IPS-15b (cell line): Measurements from ENCODE around the gene EYS.

Experiments
- H3K27me3 ChIP-seq: one replicate; pipeline ENCODE4 v1.6.1; 2013; ENCODE audit warnings: low read length; ENCODE audit not compliant: control insufficient read depth, insufficient read depth
- H3K36me3 ChIP-seq: one replicate; pipeline ENCODE4 v1.6.1; 2013; ENCODE audit warnings: low read length; ENCODE audit not compliant: control insufficient read depth, insufficient read depth
- H3K4me1 ChIP-seq: one replicate; pipeline ENCODE4 v1.6.1; 2013; ENCODE audit warnings: mild to moderate bottlenecking, low read length; ENCODE audit not compliant: control insufficient read depth, insufficient read depth
- H3K4me3 ChIP-seq: one replicate; pipeline ENCODE4 v1.5.1; 2013; ENCODE audit warnings: low read depth, low read length
- H3K9ac ChIP-seq: one replicate; pipeline ENCODE4 v1.6.1; 2013; ENCODE audit warnings: low read depth, mild to moderate bottlenecking, low read length
- H3K9me3 ChIP-seq: one replicate; pipeline ENCODE4 v1.6.1; 2013; ENCODE audit warnings: mild to moderate bottlenecking, low read length; ENCODE audit not compliant: control insufficient read depth, insufficient read depth

EYS gene

DNA sequence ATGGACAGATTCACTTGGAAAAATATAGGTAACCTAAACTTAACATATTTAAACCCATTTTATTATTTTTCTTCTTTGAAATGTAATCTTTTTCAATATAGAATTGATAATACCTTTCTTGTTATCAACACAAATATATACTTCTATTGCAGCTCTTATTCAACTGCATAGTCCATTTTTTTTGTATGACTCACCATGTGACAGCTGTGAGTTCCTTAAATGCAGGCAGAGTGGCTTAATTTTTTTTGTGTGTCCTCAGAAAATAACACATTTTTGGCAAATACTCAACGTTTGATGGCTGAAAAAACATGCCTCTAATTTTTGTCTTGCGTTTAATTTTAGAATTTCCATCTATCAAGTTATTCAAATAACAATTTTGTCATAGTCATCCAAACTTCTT is 1616.7 kb downstream of the EYS start:
- Histone ChIP-seq H3K9ac (no peak overlapping the region), H3K27me3 (no peaks in the 10 kb centered on the region), H3K9me3 (no peaks in the 10 kb centered on the region), H3K36me3 (no peaks in the 10 kb centered on the region), H3K4me3 (no peak overlapping the region), H3K4me1 (no peaks in the 10 kb centered on the region)

DNA sequence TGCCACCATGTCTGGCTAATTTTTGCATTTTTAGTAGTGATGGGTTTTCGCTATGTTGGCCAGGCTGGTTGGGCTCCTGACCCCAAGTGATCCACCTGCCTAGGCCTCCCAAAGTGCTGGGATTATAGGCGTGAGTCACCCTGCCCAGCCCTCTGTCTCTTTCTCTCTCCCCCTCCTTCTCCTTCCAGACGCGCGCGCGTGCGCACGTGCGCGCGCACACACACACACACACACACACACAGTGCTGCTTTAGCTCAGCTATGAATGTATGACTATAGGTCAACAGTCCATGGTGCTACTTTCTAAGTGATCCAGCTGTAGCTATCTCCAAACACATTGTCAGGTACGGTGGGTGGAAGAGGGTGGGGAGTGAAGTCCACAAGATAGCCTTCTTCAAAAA is 1621.9 kb downstream of the EYS start:
- no peaks in the 10 kb centered on the region for H3K4me1 ChIP-seq
- no peak overlapping the region for H3K9ac ChIP-seq
- H3K4me3 ChIP-seq, result no peak overlapping the region
- H3K9me3 ChIP-seq, result no peaks in the 10 kb centered on the region
- H3K36me3 ChIP-seq, result no peaks in the 10 kb centered on the region
- H3K27me3 ChIP-seq, result no peaks in the 10 kb centered on the region

DNA sequence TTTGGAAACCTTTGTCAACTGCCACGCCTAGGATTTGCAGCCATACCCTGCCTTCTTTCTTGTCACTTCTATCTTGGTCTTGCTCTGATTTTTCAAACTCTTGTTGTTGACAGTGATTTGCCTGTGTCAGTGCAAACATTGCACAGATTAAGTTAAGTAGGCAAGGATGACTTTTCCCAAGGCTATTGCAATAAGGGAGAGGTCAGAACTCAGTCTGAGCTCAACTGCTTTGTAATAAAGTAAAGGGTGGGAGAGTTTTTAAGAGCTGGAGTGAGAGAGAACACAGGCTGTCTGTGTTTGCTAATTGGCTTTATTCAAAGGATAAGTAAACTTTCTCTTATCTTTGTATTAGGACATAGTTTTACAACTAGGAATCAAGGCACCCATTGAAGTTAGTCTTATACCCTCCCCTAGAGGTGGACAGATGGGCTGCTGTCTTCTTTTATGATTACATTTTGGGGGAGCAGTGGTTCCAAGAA is 1622.8 kb downstream of the EYS start:
- no peaks in the 10 kb centered on the region for H3K9me3 ChIP-seq
- no peak overlapping the region for H3K4me3 ChIP-seq
- H3K9ac ChIP-seq, result no peak overlapping the region
- H3K36me3 ChIP-seq, result no peaks in the 10 kb centered on the region
- H3K4me1 ChIP-seq, result no peaks in the 10 kb centered on the region
- no peaks in the 10 kb centered on the region for H3K27me3 ChIP-seq

DNA sequence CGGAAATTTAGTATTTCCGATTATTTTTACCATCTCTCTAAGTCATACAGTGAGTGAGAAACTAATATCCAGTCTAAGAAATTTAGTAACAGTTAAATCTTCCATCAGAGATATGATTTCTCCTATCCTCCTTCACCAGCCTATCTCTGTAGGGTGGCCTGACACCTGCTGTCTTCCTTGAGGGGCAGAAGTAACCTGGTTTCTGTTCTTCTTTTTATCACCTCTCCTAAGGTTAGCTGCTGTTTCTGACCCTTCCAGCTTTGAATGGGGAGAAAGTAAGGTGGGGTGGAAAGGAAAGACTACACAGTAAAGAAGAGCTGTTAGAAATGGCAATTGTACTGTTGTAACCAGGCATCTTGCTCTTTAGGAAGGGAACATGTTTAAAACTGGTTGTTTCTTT is 1623.8 kb downstream of the EYS start:
- no peaks in the 10 kb centered on the region for H3K4me1 ChIP-seq
- H3K9me3 ChIP-seq, result no peaks in the 10 kb centered on the region
- no peak overlapping the region for H3K4me3 ChIP-seq
- H3K27me3 ChIP-seq, result no peaks in the 10 kb centered on the region
- no peaks in the 10 kb centered on the region for H3K36me3 ChIP-seq
- H3K9ac ChIP-seq, result no peak overlapping the region

DNA sequence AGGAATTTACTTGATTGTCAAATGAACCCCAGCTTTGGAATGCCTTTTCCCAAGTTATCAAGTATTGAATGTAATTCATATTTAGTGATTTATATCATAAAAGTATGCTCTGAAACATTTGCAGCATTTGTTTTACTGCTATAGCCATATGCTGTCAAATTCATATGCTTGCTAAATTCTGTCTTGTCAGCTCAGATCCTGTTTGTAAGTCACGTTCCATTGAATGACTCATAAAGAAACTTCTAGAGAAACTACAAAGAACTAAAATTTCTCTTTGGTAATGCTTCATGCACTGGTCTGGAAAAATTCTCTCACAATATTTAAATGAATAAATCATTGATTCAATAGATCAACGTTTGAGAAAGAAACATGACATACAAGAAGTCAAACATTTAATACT is 1625.6 kb downstream of the EYS start:
- H3K9me3 ChIP-seq, result no peaks in the 10 kb centered on the region
- no peaks in the 10 kb centered on the region for H3K36me3 ChIP-seq
- no peaks in the 10 kb centered on the region for H3K4me1 ChIP-seq
- no peak overlapping the region for H3K4me3 ChIP-seq
- H3K27me3 ChIP-seq, result no peaks in the 10 kb centered on the region
- H3K9ac ChIP-seq, result no peak overlapping the region

DNA sequence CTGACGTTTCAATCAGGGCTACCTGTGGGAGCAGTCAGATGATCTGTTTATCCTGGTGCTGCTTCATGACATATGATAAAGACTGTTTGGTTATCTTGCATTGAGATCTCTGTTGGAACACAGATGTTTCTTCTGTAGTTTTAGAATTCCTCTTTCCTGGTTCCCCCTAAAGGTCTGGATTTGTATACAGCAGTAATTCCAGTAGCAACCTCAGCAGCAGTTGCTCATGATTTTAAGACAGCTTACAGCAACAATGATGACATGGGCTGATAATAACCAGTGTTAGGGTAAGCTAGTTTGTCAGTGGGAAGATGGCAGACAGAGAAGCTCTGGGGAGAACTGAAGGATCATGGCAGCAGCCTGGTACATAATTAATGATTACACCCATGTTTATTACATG is 1632.0 kb downstream of the EYS start:
- no peaks in the 10 kb centered on the region for H3K36me3 ChIP-seq
- H3K4me3 ChIP-seq, result no peak overlapping the region
- no peak overlapping the region for H3K9ac ChIP-seq

DNA sequence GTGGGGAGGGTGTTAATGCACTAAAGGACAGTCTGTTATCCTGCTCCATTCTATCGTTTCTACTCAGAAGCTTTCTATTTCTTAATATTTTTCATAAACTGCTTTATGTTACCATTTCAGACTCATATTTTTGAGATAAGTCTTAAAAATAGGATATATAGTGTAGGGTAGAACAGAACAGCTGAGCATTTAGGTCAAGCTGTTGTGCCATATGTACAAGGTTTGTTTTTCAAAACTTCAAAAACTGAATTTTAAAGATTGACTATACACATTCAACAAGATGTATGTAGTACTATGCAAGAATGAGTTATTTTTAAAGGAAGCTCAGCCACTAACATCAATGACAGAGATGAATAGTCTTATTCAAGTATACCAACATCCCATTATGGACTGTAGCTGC is 1634.3 kb downstream of the EYS start:
- H3K36me3 ChIP-seq, result no peaks in the 10 kb centered on the region
- H3K4me3 ChIP-seq, result no peak overlapping the region
- no peaks in the 10 kb centered on the region for H3K27me3 ChIP-seq
- no peak overlapping the region for H3K9ac ChIP-seq
- H3K9me3 ChIP-seq, result no peaks in the 10 kb centered on the region
- H3K4me1 ChIP-seq, result no peaks in the 10 kb centered on the region

More for the DNA sequence above, 1632.0 kb downstream of the EYS start:
- no peaks in the 10 kb centered on the region for H3K27me3 ChIP-seq
- no peaks in the 10 kb centered on the region for H3K9me3 ChIP-seq
- no peaks in the 10 kb centered on the region for H3K4me1 ChIP-seq

DNA sequence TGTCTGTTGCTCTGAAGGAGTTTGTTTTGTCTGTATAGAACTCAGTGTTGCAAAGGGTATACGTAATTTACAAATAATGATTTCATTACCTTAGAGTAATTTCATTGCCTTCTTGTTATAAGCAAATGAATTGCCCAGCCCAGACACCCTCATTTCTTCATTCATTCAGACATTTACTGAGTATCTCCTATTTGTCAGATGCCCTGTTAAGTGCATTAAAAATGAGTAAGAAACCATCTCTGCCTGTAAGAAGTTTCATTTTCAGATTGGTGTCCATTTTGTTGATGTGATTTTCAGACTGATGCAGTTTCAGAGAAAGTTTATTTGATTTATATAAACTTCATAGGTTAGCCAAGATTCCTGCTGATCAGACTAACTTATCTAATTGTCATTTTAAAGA is 1642.1 kb downstream of the EYS start:
- Histone ChIP-seq H3K27me3 (no peaks in the 10 kb centered on the region), H3K9me3 (no peaks in the 10 kb centered on the region), H3K9ac (no peak overlapping the region), H3K36me3 (no peaks in the 10 kb centered on the region), H3K4me1 (no peaks in the 10 kb centered on the region), H3K4me3 (no peak overlapping the region)

DNA sequence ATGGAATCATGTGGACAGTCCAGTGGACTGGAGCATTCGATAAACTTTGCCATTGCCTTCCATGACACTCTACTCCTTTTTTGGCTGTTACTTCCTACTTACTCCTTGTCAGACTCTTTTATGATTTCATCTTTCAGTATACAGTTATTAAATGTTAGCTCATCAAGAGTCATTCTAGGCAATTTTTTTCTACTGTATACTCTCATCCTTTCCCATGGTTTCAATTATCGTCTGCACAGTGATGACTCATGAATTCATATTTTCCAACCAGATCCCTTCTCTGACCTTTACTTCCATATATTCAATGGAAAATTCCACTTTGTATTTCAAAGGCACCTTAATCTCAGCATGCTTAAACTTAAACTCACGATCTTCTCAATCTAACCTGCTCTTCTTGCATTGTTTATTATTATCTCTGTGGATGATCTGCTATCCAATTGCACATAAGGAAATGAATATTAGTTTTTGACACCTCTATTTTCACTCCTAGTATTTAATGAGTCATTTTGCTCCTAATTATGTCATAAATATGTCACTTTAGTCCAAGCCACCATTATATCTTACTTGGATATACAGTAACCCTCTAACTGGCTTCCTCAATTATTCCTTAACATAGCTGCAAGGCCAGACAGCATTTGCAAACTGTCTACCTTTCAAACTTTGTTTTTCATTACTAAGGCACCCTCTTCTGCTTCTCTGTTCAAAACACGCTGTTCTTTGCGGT is 1643.9 kb downstream of the EYS start:
- no peak overlapping the region for H3K9ac ChIP-seq
- H3K27me3 ChIP-seq, result no peaks in the 10 kb centered on the region
- no peaks in the 10 kb centered on the region for H3K9me3 ChIP-seq
- no peak overlapping the region for H3K4me3 ChIP-seq
- H3K36me3 ChIP-seq, result no peaks in the 10 kb centered on the region
- H3K4me1 ChIP-seq, result no peaks in the 10 kb centered on the region

DNA sequence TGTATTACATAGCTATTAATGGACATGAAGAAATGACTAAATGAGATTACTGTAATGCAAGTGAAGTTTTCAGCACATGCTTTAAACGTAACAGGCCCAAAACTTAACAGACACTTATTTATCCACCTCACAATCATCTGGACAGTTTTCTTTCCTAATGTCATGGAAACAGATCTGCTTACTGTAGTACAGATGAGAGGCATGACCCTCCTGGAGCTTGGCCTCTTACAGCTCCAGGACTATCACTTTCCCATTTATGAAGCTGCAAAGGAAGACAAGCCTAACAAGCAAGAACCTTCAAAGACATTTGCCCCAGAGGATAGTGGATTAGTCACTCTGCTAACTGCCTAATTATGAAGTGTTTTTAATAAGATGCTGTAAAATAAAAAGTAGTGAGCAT is 1652.2 kb downstream of the EYS start:
- H3K36me3 ChIP-seq, result no peaks in the 10 kb centered on the region

DNA sequence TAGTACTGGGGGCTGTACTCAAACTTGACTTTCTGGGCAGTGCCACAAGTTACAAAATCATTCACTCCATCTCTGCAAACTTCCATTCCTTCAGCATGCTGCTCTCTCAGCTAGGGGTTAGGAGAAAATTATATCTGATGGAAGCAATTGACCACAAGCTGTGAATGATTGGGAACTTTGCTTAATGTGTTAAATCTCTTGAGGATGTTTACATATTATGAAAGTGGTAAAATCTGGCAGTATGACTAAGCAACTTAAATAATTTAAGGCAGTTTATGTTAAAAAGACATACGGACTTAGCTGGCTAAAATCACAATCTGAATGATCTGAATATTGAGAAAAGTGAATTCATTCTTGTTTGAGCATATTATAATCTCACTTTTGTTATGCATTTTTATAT is 1656.4 kb downstream of the EYS start:
- no peaks in the 10 kb centered on the region for H3K9me3 ChIP-seq
- H3K4me1 ChIP-seq, result no peaks in the 10 kb centered on the region
- H3K27me3 ChIP-seq, result no peaks in the 10 kb centered on the region
- H3K4me3 ChIP-seq, result no peak overlapping the region
- H3K36me3 ChIP-seq, result no peaks in the 10 kb centered on the region
- no peak overlapping the region for H3K9ac ChIP-seq

More for the DNA sequence above, 1652.2 kb downstream of the EYS start:
- no peak overlapping the region for H3K4me3 ChIP-seq
- no peaks in the 10 kb centered on the region for H3K27me3 ChIP-seq
- no peaks in the 10 kb centered on the region for H3K9me3 ChIP-seq
- no peak overlapping the region for H3K9ac ChIP-seq
- no peaks in the 10 kb centered on the region for H3K4me1 ChIP-seq

DNA sequence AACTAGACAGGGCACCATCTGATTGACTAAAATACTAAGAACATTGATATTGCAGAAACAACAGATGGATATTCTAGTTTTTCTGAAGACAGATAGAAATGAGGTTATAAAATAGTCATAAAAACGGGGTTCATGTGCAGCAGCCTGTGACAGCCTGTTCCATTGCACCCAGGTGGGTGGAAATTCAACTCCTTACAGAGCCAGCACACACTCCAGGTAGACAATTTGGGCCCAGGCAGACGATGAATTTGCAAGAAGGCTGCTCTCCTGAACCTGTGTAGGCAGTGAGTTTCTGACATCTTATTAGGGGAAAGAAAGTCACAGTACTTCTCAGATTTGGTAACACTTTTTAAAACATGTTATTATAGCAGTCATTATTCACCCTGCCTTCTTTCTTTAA is 1657.3 kb downstream of the EYS start:
- H3K4me3 ChIP-seq, result no peak overlapping the region
- H3K36me3 ChIP-seq, result no peaks in the 10 kb centered on the region
- H3K9ac ChIP-seq, result no peak overlapping the region
- H3K27me3 ChIP-seq, result no peaks in the 10 kb centered on the region
- H3K9me3 ChIP-seq, result no peaks in the 10 kb centered on the region
- no peaks in the 10 kb centered on the region for H3K4me1 ChIP-seq
